Measurements from ENCODE around the gene TSN.
A peak's percentile ranks its signal among the peaks of the same experiment; 100 is the strongest.

Gene TSN

DNA sequence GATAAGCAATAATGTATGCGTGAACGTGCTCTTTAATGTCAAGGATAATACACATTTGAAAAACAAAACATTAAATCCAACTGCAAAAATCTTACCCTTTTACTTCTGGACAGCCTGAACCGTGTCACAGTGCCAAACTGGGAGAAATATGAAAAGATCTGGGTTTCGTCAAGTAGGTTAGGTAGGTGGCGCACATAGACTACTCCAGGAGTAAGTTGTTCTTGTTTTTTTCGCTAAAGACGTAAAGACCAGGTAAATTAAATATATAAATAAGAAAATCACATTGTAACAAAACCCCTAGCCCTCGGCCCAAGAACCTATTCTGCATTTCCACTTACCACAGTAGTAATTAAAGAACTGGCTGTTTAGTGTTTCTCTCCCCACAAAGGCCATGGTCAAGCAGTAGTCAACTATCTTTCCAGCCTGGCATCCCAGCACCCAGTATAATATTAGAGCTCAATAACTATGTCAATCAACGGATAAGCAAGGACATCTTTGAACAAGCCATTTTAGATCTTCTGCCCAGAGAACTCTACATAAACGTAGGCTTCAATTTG is 19.9 kb upstream of the TSN start:
- Histone ChIP-seq H4K91ac (ENCODE audit: low read depth, low read length, poor library complexity) (no peak overlapping the region), H2BK120ac (ENCODE audit: low read depth, low read length) (no peak overlapping the region), H3K4me2 (ENCODE audit: insufficient read depth, low read length, poor library complexity, severe bottlenecking) (peak overlapping the region; percentile 93), H4K8ac (ENCODE audit: low read depth, low read length) (no peak overlapping the region), H3K27me3 (ENCODE audit: control insufficient read depth in 3 of 3, insufficient read depth in 3 of 3, low read depth in 1 of 3, low read length in 3 of 3) (no peaks in the 10 kb centered on the region), H2BK15ac (ENCODE audit: low read length) (no peak overlapping the region), H3K9me3 (replicated peaks in 1 of 2; ENCODE audit: control insufficient read depth in 2 of 2, insufficient read depth in 1 of 2, low read depth in 1 of 2, low read length in 2 of 2) (no peaks in the 10 kb centered on the region), H3K36me3 (replicated peaks in 1 of 2; ENCODE audit: control insufficient read depth in 2 of 2, insufficient read depth in 2 of 2, low read length in 2 of 2) (peaks cover 13 to 45% of the 10 kb centered on the region in 2 donors), H2BK12ac (ENCODE audit: low read length) (no peak overlapping the region), H3K18ac (ENCODE audit: low read length) (no peak overlapping the region), H3K23ac (ENCODE audit: low read depth, low read length, poor library complexity) (no peak overlapping the region), H3K27ac (replicated peaks; ENCODE audit: low read length) (no peak overlapping the region), H3K9ac (ENCODE audit: low read depth, low read length, poor library complexity) (no peak overlapping the region), H3K14ac (ENCODE audit: low read length) (no peak overlapping the region), H2AK5ac (ENCODE audit: low read depth, low read length) (no peak overlapping the region), H3K79me1 (ENCODE audit: low read depth, low read length) (peaks cover 5% of the 10 kb centered on the region), H3K4me3 (ENCODE audit: low read length in 2 of 2) (peak overlapping the region; percentile 93 to 96), H2AFZ (ENCODE audit: low read length) (no peak overlapping the region), H3K4me1 (ENCODE audit: control insufficient read depth in 2 of 2, insufficient read depth in 1 of 2, low read depth in 1 of 2, low read length in 2 of 2) (peaks cover 0 to 1% of the 10 kb centered on the region in 2 donors), H3K4ac (ENCODE audit: low read length) (no peak overlapping the region), H2BK5ac (ENCODE audit: low read length) (no peak overlapping the region)
- no CpG with 5 or more reads among the region's 10 CpGs for WGBS, 2 donors (ENCODE audit: extremely low coverage in 2 of 2, insufficient read length in 2 of 2, insufficient replicate concordance in 1 of 2)
- DNase-seq (ENCODE audit: low spot score), result no peak

DNA sequence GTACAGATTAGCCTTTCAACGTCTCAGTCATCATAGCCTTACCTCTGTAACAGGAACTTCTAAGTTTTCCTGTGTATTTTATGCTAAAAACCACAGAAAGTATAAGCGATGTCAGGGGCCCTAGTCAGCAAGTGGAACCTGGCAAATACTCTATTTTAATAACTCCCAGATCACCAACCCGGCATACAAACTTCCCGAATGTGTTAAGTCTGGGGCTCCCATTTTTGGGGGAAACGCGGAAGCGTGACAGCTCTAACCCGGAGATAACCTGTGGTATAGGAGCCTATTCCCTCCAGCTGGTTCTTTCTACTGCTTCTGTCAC is 19.4 kb upstream of the TSN start:
- no peak overlapping the region for H4K91ac ChIP-seq (ENCODE audit: low read depth, low read length, poor library complexity)
- no peak overlapping the region for H4K8ac ChIP-seq (ENCODE audit: low read depth, low read length)
- H2BK15ac ChIP-seq (ENCODE audit: low read length), result no peak overlapping the region
- peak overlapping the region; percentile 81 for H2AK5ac ChIP-seq (ENCODE audit: low read depth, low read length)
- H3K9me3 ChIP-seq (replicated peaks in 1 of 2; ENCODE audit: control insufficient read depth in 2 of 2, insufficient read depth in 1 of 2, low read depth in 1 of 2, low read length in 2 of 2), result no peaks in the 10 kb centered on the region
- peaks cover 0 to 1% of the 10 kb centered on the region in 2 donors for H3K4me1 ChIP-seq (ENCODE audit: control insufficient read depth in 2 of 2, insufficient read depth in 1 of 2, low read depth in 1 of 2, low read length in 2 of 2)
- H3K4me2 ChIP-seq (ENCODE audit: insufficient read depth, low read length, poor library complexity, severe bottlenecking), result peak overlapping the region; percentile 93
- peak overlapping the region; percentile 95 for H2AFZ ChIP-seq (ENCODE audit: low read length)
- peak overlapping the region; percentile 97 for H3K4ac ChIP-seq (ENCODE audit: low read length)
- no peak overlapping the region for H3K27ac ChIP-seq (replicated peaks; ENCODE audit: low read length)
- no peaks in the 10 kb centered on the region for H3K27me3 ChIP-seq (ENCODE audit: control insufficient read depth in 3 of 3, insufficient read depth in 3 of 3, low read depth in 1 of 3, low read length in 3 of 3)
- peak overlapping the region; percentile 80 for H3K23ac ChIP-seq (ENCODE audit: low read depth, low read length, poor library complexity)
- H3K4me3 ChIP-seq (ENCODE audit: low read length in 2 of 2), result peak overlapping the region; percentile 93 to 96
- H3K9ac ChIP-seq (ENCODE audit: low read depth, low read length, poor library complexity), result peak overlapping the region; percentile 90
- H2BK12ac ChIP-seq (ENCODE audit: low read length), result no peak overlapping the region
- no peak for DNase-seq (ENCODE audit: low spot score)
- H3K79me1 ChIP-seq (ENCODE audit: low read depth, low read length), result peaks cover 5% of the 10 kb centered on the region
- H3K18ac ChIP-seq (ENCODE audit: low read length), result peak overlapping the region; percentile 59
- no CpG with 5 or more reads among the region's 8 CpGs for WGBS, 2 donors (ENCODE audit: extremely low coverage in 2 of 2, insufficient read length in 2 of 2, insufficient replicate concordance in 1 of 2)
- H3K14ac ChIP-seq (ENCODE audit: low read length), result no peak overlapping the region
- peaks cover 11 to 40% of the 10 kb centered on the region in 2 donors for H3K36me3 ChIP-seq (replicated peaks in 1 of 2; ENCODE audit: control insufficient read depth in 2 of 2, insufficient read depth in 2 of 2, low read length in 2 of 2)
- H2BK120ac ChIP-seq (ENCODE audit: low read depth, low read length), result no peak overlapping the region
- H2BK5ac ChIP-seq (ENCODE audit: low read length), result peak overlapping the region; percentile 82

DNA sequence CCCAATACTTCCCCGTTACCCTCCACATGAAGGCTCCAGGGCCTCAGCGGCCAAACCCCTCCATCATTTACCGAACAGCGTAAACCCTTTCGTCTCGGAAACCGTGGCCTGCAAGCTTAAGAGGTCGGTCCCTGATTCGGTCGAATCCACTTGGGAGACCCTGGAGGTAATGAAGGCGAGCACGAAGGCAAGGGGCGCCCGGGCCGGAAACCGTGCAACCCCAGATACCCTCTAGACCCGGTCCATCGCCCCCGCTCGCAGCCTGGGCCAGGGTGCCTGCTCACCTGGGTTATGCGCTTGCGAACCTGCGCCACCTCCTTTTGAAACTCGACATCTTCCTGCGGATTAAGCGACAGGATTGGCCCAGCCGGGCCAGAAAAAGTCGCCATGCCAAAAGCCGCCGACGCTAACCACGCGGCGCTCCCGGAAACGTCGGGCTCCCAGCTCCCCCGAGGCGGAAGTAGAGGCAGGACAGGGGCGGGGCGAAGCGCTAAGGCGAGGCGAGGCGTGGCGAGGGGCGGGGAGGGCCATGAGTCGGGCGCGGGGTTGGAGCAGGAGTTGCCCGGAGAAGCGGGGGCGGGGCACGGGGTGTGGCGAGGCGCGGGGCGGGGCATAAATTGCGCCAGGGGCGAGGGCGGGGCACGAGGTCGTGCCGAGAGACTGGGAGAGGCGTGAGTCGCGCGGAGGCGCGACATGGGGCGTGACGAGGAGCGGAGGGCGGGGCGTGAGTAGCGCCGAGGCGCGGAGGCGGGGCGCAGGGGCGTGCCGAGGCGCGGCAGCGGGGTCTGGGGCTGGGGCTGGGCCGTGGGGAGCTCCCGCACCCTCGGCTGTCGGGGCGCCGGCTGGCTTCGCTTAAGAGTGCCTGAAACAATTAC is 18.8 kb upstream of the TSN start, which contains the start of gene NIFK:
Gene NIFK, minus strand, starts transcription at position 414 of the 875 bp plus-strand sequence. Its CDS starts 25 bp downstream, at position 389.
- Histone ChIP-seq H2AFZ (ENCODE audit: low read length) (peak within 1 kb of the TSS; percentile 95), H3K4me3 (ENCODE audit: low read length in 2 of 2) (peak within 1 kb of the TSS; percentile 93 to 96), H3K36me3 (replicated peaks in 1 of 2; ENCODE audit: control insufficient read depth in 2 of 2, insufficient read depth in 2 of 2, low read length in 2 of 2) (peaks cover 5 to 34% of the 10 kb centered on the region in 2 donors), H3K4me1 (ENCODE audit: control insufficient read depth in 2 of 2, insufficient read depth in 1 of 2, low read depth in 1 of 2, low read length in 2 of 2) (peaks cover 0 to 1% of the 10 kb centered on the region in 2 donors), H3K4ac (ENCODE audit: low read length) (peak within 1 kb of the TSS; percentile 97), H3K9ac (ENCODE audit: low read depth, low read length, poor library complexity) (peak within 1 kb of the TSS; percentile 90), H3K4me2 (ENCODE audit: insufficient read depth, low read length, poor library complexity, severe bottlenecking) (peak within 1 kb of the TSS; percentile 93), H4K8ac (ENCODE audit: low read depth, low read length) (no peak within 1 kb of the TSS), H2BK120ac (ENCODE audit: low read depth, low read length) (no peak within 1 kb of the TSS), H3K9me3 (replicated peaks in 1 of 2; ENCODE audit: control insufficient read depth in 2 of 2, insufficient read depth in 1 of 2, low read depth in 1 of 2, low read length in 2 of 2) (no peaks in the 10 kb centered on the region), H2BK5ac (ENCODE audit: low read length) (peak within 1 kb of the TSS; percentile 82), H3K79me1 (ENCODE audit: low read depth, low read length) (peaks cover 5% of the 10 kb centered on the region), H3K23ac (ENCODE audit: low read depth, low read length, poor library complexity) (peak within 1 kb of the TSS; percentile 80), H2BK12ac (ENCODE audit: low read length) (no peak within 1 kb of the TSS), H3K27me3 (ENCODE audit: control insufficient read depth in 3 of 3, insufficient read depth in 3 of 3, low read depth in 1 of 3, low read length in 3 of 3) (peaks cover 0 to 3% (median 0%) of the 10 kb centered on the region in 3 experiments), H3K14ac (ENCODE audit: low read length) (peak within 1 kb of the TSS; percentile 47), H3K18ac (ENCODE audit: low read length) (peak within 1 kb of the TSS; percentile 59), H3K27ac (replicated peaks; ENCODE audit: low read length) (no peak within 1 kb of the TSS), H4K91ac (ENCODE audit: low read depth, low read length, poor library complexity) (no peak within 1 kb of the TSS), H2BK15ac (ENCODE audit: low read length) (peak within 1 kb of the TSS; percentile 83), H2AK5ac (ENCODE audit: low read depth, low read length) (peak within 1 kb of the TSS; percentile 88)
- no CpG with 5 or more reads among the region's 93 CpGs for WGBS, 2 donors (ENCODE audit: extremely low coverage in 2 of 2, insufficient read length in 2 of 2, insufficient replicate concordance in 1 of 2)
- DNase-seq (ENCODE audit: low spot score), result peak; percentile 97

DNA sequence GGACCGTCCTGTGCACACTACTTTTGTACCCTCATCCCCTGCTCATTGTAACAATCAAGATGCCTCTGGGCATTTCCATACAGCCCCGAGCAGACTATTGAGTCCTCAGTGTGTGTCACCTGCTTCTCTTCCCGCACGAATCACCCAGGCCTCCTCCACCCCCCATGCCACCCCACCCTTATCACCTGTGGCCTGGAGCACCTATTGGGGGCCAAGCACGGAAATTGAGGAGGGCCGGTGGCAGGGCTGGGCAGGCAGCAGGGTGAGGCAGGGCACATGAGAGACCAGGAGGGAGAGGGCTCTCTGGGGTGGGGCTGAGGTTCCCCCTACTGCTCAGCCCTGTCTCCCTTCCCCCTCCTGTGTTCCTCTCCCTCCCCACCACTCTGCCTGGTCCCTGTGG is 14.5 kb upstream of the TSN start:
- H2BK12ac ChIP-seq (ENCODE audit: low read length), result peak overlapping the region; percentile 6
- no peak overlapping the region for H3K18ac ChIP-seq (ENCODE audit: low read length)
- peaks cover 5% of the 10 kb centered on the region for H3K79me1 ChIP-seq (ENCODE audit: low read depth, low read length)
- H4K91ac ChIP-seq (ENCODE audit: low read depth, low read length, poor library complexity), result no peak overlapping the region
- peaks cover 0 to under 1% of the 10 kb centered on the region in 2 donors for H3K4me1 ChIP-seq (ENCODE audit: control insufficient read depth in 2 of 2, insufficient read depth in 1 of 2, low read depth in 1 of 2, low read length in 2 of 2)
- no peak overlapping the region for H3K4me3 ChIP-seq (ENCODE audit: low read length in 2 of 2)
- no peak overlapping the region for H4K8ac ChIP-seq (ENCODE audit: low read depth, low read length)
- no peak overlapping the region for H2BK5ac ChIP-seq (ENCODE audit: low read length)
- no peak overlapping the region for H3K9ac ChIP-seq (ENCODE audit: low read depth, low read length, poor library complexity)
- no CpG with 5 or more reads among the region's 6 CpGs for WGBS, 2 donors (ENCODE audit: extremely low coverage in 2 of 2, insufficient read length in 2 of 2, insufficient replicate concordance in 1 of 2)
- H2BK15ac ChIP-seq (ENCODE audit: low read length), result no peak overlapping the region
- H2BK120ac ChIP-seq (ENCODE audit: low read depth, low read length), result no peak overlapping the region
- H3K23ac ChIP-seq (ENCODE audit: low read depth, low read length, poor library complexity), result no peak overlapping the region
- H3K4ac ChIP-seq (ENCODE audit: low read length), result no peak overlapping the region
- no peak overlapping the region for H2AFZ ChIP-seq (ENCODE audit: low read length)
- no peak overlapping the region for H3K14ac ChIP-seq (ENCODE audit: low read length)
- no peak overlapping the region for H3K27ac ChIP-seq (replicated peaks; ENCODE audit: low read length)
- DNase-seq (ENCODE audit: low spot score), result no peak
- H3K27me3 ChIP-seq (ENCODE audit: control insufficient read depth in 3 of 3, insufficient read depth in 3 of 3, low read depth in 1 of 3, low read length in 3 of 3), result peaks cover 0 to 11% (median 0%) of the 10 kb centered on the region in 3 experiments
- H3K36me3 ChIP-seq (replicated peaks in 1 of 2; ENCODE audit: control insufficient read depth in 2 of 2, insufficient read depth in 2 of 2, low read length in 2 of 2), result no peaks in the 10 kb centered on the region
- no peak overlapping the region for H3K4me2 ChIP-seq (ENCODE audit: insufficient read depth, low read length, poor library complexity, severe bottlenecking)
- no peaks in the 10 kb centered on the region for H3K9me3 ChIP-seq (replicated peaks in 1 of 2; ENCODE audit: control insufficient read depth in 2 of 2, insufficient read depth in 1 of 2, low read depth in 1 of 2, low read length in 2 of 2)
- H2AK5ac ChIP-seq (ENCODE audit: low read depth, low read length), result peak overlapping the region; percentile 70

Measured in neuronal stem cell (in vitro differentiated cells).